ENCODE results near the gene MBTPS2. TPM values are rescaled to one million over a fixed set of nuclear protein-coding genes. Genes with fewer than 3 reads are reported as not detected.

The MBTPS2 gene
- total and polyA plus RNA-seq, 4 donors, result 5.6 to 13.5 (median 9.9) TPM

- TF ChIP-seq, protein P1, sequence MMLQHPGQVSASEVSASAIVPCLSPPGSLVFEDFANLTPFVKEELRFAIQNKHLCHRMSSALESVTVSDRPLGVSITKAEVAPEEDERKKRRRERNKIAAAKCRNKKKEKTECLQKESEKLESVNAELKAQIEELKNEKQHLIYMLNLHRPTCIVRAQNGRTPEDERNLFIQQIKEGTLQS (IDR thresholded peaks at IDR 0.05), result no peak
- no peak for TF ChIP-seq FOXA1 (IDR thresholded peaks at IDR 0.05)
- TF ChIP-seq JUND (IDR thresholded peaks at IDR 0.05), result no peak
- TF ChIP-seq RAD21 (IDR thresholded peaks at IDR 0.05), result no peak
- no peak for TF ChIP-seq TAF1 (conservative IDR thresholded peaks at IDR 0.05)
- no peak for TF ChIP-seq RXRA (IDR thresholded peaks at IDR 0.05)
- no peak for TF ChIP-seq HNF4G (IDR thresholded peaks at IDR 0.05)
- no peak for TF ChIP-seq REST (IDR thresholded peaks at IDR 0.05)
- TF ChIP-seq YY1 (IDR thresholded peaks at IDR 0.05), result no peak
- TF ChIP-seq SP1 (IDR thresholded peaks at IDR 0.05), result no peak
- TF ChIP-seq, protein P2, sequence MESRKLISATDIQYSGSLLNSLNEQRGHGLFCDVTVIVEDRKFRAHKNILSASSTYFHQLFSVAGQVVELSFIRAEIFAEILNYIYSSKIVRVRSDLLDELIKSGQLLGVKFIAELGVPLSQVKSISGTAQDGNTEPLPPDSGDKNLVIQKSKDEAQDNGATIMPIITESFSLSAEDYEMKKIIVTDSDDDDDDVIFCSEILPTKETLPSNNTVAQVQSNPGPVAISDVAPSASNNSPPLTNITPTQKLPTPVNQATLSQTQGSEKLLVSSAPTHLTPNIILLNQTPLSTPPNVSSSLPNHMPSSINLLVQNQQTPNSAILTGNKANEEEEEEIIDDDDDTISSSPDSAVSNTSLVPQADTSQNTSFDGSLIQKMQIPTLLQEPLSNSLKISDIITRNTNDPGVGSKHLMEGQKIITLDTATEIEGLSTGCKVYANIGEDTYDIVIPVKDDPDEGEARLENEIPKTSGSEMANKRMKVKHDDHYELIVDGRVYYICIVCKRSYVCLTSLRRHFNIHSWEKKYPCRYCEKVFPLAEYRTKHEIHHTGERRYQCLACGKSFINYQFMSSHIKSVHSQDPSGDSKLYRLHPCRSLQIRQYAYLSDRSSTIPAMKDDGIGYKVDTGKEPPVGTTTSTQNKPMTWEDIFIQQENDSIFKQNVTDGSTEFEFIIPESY (IDR thresholded peaks at IDR 0.05), result no peak
- TF ChIP-seq, protein P3, sequence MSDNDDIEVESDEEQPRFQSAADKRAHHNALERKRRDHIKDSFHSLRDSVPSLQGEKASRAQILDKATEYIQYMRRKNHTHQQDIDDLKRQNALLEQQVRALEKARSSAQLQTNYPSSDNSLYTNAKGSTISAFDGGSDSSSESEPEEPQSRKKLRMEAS (IDR thresholded peaks at IDR 0.05), result no peak
- TF ChIP-seq EGR1 (IDR thresholded peaks at IDR 0.05; ENCODE audit: low read depth in 2 of 2), result no peak
- no peak for TF ChIP-seq FOXA2 (IDR thresholded peaks at IDR 0.05)
- TF ChIP-seq, protein P4, sequence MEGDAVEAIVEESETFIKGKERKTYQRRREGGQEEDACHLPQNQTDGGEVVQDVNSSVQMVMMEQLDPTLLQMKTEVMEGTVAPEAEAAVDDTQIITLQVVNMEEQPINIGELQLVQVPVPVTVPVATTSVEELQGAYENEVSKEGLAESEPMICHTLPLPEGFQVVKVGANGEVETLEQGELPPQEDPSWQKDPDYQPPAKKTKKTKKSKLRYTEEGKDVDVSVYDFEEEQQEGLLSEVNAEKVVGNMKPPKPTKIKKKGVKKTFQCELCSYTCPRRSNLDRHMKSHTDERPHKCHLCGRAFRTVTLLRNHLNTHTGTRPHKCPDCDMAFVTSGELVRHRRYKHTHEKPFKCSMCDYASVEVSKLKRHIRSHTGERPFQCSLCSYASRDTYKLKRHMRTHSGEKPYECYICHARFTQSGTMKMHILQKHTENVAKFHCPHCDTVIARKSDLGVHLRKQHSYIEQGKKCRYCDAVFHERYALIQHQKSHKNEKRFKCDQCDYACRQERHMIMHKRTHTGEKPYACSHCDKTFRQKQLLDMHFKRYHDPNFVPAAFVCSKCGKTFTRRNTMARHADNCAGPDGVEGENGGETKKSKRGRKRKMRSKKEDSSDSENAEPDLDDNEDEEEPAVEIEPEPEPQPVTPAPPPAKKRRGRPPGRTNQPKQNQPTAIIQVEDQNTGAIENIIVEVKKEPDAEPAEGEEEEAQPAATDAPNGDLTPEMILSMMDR (IDR thresholded peaks at IDR 0.05; ENCODE audit: low read depth, low read length, missing input control), result no peak
- TF ChIP-seq HNF4A (conservative IDR thresholded peaks at IDR 0.05), result no peak
- no peak for TF ChIP-seq GABPA (IDR thresholded peaks at IDR 0.05 in 1 of 2, conservative IDR thresholded peaks at IDR 0.05 in 1 of 2)
- no peak for TF ChIP-seq NR2F2 (IDR thresholded peaks at IDR 0.05)
- no peaks in the 10 kb centered on the region for H3K36me3 ChIP-seq (ENCODE audit: control insufficient read depth in 4 of 4, insufficient read depth in 3 of 4, low read depth in 1 of 4, low read length in 3 of 4)
- H3K9ac ChIP-seq (ENCODE audit: low read depth in 1 of 2, low read length in 2 of 2), result peak overlapping the region; percentile 48 to 95
- DNase-seq (ENCODE audit: low spot score), result no peak
- no peaks in the 10 kb centered on the region for H3K9me3 ChIP-seq (ENCODE audit: control insufficient read depth in 4 of 4, low read length in 3 of 4)
- 2% methylated on average over 4 of the region's 4 CpGs for WGBS
- H3K27ac ChIP-seq (ENCODE audit: low read depth in 1 of 2, low read length in 2 of 2), result peak overlapping the region; percentile 83 to 88
- peaks cover 0 to 20% (median 12%) of the 10 kb centered on the region in 4 donors for H3K4me1 ChIP-seq (ENCODE audit: control insufficient read depth in 4 of 4, insufficient read depth in 4 of 4, low read length in 3 of 4)
- H3K27me3 ChIP-seq (ENCODE audit: control insufficient read depth in 4 of 4, insufficient read depth in 4 of 4, low read length in 3 of 4), result no peaks in the 10 kb centered on the region
- peak overlapping the region; percentile 79 to 80 (median 79) for H3K4me3 ChIP-seq (ENCODE audit: low read depth in 1 of 3, low read length in 3 of 3)
These were observed 482 bp upstream of the MBTPS2 start for GRCh38 chrX:21838937-21839333.

All from liver (tissue), 9 donors.